Retina (tissue), 1 donor: ENCODE results near the gene TMEM33.
"Not testable (repeated sequence)": the region's sequence is repeated elsewhere in the genome, so short reads cannot be mapped to it uniquely, and the experiment has no call there.

Experiments used
- DNase-seq: peaks from one replicate; pipeline ENCODE4 v3.0.0-alpha.2; 2016

Gene TMEM33, protein sequence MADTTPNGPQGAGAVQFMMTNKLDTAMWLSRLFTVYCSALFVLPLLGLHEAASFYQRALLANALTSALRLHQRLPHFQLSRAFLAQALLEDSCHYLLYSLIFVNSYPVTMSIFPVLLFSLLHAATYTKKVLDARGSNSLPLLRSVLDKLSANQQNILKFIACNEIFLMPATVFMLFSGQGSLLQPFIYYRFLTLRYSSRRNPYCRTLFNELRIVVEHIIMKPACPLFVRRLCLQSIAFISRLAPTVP

DNA sequence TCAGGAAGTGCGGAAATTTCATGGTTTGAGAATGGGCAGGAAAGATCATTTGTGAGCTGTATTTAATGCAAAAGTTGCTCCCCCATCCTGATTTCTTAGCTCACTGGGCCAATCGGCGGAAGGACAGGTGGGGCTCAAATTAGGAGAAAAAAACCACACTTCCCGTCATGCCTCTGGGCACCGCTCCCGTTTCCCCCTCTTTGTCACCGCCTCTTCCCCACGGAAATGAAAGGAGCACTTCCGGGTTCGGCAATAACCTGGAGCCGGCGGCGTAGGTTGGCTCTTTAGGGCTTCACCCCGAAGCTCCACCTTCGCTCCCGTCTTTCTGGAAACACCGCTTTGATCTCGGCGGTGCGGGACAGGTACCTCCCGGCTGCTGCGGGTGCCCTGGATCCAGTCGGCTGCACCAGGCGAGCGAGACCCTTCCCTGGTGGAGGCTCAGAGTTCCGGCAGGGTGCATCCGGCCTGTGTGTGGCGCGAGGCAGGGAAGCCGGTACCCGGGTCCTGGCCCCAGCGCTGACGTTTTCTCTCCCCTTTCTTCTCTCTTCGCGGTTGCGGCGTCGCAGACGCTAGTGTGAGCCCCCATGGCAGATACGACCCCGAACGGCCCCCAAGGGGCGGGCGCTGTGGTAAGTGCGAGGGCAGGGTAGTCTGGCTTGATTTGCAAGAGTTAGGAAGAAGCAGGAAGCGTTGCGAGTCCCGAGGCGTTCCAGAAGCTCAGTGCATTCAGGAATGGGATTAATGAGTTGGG, at the start of gene TMEM33:
Gene TMEM33 (plus strand): TSS at position 529 of the 751 bp plus-strand sequence. CDS start 56 bp downstream, at position 585.
- peak; percentile 96 for DNase-seq

- DNase-seq: no peak
Measured at GRCh38 chr4:41885456-41885855, 49.8 kb upstream of the TMEM33 start.

GRCh38 chr4:41887277-41887676, 48.0 kb upstream of the TMEM33 start:
- DNase-seq: no peak

DNA sequence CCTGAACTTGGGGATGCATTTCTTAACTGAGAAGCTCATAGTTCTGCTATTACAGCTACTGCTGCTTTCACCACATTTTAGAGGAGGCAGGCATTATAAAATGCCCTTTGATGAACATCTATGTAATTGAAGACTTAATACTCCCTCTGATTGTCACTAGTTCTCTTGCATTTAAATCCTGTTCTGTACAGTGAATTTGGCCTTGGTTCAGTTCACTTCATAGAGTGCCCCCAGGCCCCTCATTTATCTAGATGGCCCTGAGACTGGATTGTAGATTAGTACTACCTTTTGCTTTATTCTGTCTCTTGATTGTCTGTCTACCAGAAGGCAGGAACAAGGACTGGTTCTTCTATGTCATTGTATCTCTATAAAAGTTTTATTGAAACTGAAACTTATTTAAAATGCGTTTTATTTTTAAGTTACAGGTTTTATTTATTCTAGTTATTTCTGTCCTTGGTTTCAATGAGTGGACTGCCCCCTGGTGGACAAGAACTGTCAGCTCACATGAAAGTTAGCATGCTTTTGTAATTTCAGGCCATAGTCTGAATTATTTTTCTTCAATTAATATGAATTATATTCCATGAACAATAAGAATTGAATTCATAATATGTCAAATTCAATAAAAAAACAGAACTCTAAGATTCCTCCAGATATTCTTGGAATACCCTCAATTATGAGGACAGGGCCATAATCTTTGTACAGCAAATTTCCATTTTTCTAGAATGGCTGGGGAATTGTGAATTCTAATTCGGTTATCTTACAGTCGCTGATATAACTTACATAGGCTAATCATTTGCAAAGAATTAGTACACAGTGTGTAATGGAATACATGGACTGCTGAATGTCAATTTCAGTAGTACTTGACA, 47.2 kb upstream of the TMEM33 start:
- DNase-seq: no peak

DNA sequence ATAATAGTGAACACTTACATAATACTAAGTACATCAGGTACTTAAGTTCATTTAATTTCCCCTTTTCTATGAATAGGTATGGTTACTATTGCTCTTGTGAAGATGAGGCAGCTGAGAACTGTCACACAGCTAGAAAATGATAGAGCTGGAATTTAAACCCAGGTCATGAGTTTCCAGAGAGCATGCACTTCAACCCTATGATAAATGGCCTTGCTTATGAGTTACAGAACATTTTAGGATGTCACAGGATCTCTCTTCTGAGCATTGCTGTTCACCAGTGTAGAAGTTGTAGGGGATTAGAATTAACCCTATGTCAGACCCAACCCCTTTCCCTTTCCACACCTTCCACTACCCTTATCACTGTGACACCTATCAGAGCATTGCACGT, 46.5 kb upstream of the TMEM33 start:
- no peak for DNase-seq

GRCh38 chr4:41889317-41889716, 45.9 kb upstream of the TMEM33 start:
- no peak for DNase-seq

DNA sequence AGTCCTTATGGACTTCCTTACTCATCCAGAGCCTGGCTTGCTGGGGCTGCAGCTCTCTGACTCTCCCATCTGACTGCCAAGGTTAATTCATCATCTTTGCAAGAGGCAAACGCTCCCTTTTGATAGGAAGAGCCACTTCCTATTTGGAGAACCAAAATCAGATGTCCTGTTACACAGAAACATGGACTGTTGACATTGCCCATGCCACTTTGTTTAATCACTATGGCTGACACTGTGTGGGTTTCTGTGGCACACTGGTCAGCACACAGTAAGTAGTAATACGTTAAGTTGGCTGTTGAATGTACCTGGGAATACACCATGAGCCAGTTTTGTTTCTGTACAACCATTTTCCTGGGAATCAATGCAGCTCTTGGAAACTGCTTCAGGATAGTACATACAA, 45.1 kb upstream of the TMEM33 start:
- no peak for DNase-seq

DNA sequence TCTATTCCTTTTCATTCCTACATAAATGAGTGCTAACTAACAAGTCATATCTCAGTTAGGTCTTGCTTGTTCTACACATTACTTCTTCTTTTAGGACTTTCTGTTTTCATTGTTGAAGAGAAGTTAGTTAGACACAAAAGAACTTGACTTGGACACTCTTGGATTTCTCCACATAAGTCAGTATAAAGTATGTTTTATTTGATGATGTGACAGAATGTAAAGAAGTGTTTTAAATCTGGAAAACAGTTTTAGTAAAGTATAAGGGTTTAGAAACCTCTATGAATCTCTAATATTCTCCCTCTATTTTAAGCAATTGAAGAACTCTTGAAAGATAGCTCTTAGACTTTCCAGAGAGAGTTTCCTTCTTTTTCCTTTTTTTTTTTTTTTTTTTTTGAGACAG, 38.6 kb upstream of the TMEM33 start:
- no peak for DNase-seq

- DNase-seq: no peak
Measured at GRCh38 chr4:41897698-41898097, 37.5 kb upstream of the TMEM33 start.

DNA sequence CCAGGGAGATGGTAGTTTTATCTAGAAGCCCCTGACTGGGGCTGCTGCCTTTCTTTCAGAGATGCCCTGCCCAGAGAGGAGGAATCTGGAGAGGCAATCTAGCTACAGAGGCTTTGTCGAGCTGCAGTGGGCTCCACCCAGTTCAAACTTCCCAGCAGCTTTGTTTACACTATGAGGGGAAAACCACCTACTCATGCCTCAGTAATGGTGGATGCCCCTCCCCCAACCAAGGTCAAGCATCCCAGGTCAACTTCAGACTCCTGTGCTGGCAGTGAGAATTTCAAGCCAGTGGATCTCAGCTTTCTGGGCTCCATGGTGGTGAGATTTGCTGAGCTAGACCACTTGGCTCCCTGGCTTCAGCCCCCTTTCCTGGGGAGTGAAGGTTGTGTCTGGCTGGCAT, 26.1 kb upstream of the TMEM33 start:
- not testable (repeated sequence) for DNase-seq

GRCh38 chr4:41912546-41912945, 22.7 kb upstream of the TMEM33 start:
- DNase-seq: no peak

GRCh38 chr4:41913509-41913908, 21.7 kb upstream of the TMEM33 start:
- DNase-seq: no peak

DNA sequence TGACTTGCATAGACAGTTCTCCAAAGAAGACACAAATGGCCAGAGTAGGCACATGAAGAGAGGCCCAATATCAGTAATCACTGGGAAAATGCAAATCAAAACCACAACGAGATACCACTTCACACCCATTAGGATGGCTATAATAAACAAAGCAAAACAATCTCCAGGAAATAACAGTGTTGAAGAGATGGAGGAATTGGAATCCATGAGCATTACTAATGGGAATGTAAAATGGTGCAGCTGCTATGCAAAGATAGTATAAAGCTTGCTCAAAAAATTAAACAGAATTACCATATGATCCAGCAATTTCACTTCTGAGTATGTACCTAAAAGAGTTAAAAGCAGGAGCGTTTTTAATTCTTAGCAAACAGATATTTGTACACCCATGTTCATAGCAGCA, 17.0 kb upstream of the TMEM33 start:
- no peak for DNase-seq

DNA sequence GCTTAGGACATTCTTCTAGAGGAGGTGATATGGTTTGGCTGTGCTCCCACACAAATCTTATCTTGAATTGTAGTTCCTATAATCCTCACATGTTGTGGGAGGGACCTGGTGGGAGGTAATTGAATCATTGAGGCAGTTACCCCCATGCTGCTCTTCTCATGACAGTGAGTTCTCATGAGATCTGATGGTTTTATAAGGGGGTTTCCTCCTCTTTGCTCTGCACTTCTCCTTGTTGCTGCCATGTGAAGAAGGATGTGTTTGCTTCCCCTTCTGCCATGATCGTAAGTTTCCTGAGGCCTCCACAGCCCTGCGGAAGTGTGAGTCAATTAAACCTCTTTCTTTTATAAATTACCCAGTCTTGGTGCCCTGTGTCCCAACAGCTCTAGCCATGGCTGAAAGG, 14.8 kb upstream of the TMEM33 start:
- DNase-seq: not testable (repeated sequence)

- no peak for DNase-seq
Measured at GRCh38 chr4:41921476-41921875, 13.8 kb upstream of the TMEM33 start.

GRCh38 chr4:41927796-41928499, 7.3 kb upstream of the TMEM33 start:
- no peak for DNase-seq

- DNase-seq: no peak
Measured at GRCh38 chr4:41930139-41930831, 4.9 kb upstream of the TMEM33 start.

DNA sequence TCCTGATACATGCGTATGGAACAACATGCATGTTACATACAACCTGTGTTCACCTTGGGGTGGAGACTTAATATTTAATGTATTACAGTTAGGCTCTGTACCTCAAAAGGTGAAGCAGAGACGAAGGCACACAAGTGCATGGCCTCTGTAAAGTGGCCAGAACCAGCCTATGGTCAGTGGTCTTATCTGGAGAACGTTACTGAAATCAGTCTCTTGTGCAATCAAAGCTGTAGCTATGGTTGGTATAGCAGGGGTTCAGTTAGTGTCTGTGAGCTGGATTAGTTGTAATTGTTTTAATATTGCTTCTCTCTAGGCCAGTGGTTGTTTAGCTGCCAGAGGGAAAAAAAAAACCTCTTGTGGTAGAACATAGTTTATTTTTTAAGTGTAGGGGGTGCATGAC, 2.2 kb upstream of the TMEM33 start:
- no peak for DNase-seq

DNA sequence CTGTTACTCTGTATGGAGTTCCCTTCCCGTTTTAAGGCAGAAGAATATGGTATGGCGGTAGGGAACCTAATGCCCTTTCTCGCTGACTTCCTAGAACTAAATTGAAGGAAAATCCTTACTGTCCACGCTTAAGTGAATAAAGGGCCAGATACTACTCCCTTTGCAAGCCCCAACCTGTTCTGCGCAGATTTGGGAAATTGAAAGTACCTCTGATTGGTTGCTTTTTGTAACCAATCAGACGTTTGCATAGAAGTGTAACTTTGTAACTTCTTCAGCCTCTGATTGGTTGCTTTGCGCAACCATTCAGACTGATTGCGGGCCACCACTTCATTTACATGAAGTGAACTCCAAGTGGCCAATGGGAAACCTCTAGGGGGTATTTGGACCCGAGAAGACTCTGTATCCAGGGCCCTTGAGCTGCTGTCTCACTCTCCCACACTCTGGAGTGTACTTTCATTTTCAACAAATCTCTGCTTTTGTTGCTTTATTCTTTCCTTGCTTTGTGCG, 1.2 kb upstream of the TMEM33 start:
- DNase-seq: no peak

DNA sequence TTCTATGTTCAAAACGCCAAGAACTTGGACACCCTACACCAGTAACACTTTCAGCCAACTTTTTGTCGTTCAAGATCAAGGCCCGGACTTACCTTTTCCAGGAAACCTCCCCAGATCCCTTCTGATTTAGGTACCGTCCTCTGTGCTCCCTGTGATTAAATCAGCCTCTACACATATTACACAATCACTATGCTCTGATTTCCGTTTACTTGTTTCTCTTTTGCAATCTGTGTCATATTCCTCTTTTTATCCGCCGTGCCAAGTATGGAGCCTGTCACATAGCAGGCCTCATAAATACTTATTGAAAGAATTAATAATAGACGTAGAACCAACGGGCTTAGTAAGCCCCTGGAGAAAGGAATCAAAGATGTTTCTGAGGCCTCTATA, 722 bp upstream of the TMEM33 start:
- DNase-seq: no peak

- DNase-seq: no peak
Measured at GRCh38 chr4:41935652-41936021, 408 bp downstream of the TMEM33 start.

DNA sequence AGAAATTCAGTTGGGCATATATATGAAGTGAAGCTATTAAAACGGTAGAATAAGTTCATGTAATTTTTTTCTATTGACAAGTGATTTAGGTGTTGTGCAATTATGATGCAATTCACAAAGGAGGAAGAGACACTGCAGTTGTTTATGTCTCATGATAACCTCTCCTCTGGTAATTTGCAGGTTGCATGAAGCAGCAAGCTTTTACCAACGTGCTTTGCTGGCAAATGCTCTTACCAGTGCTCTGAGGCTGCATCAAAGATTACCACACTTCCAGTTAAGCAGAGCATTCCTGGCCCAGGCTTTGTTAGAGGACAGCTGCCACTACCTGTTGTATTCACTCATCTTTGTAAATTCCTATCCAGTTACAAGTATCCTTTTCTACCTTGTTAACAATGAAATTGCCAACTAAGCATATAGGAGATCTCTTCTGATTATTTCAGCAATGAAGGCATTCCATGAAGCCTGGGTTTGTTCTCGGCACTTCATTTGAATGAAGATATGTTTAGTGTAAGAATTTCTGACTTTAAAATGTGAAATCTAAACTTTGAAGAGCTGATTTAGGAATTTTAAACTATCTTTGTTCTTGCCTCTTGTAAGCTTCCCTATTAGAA, 3.9 kb downstream of the TMEM33 start:
- no peak for DNase-seq
